Kidney capillary endothelial cell (primary cell): ENCODE data around the gene SLC34A3.
A peak's percentile ranks its signal among the peaks of the same experiment; 100 is the strongest.
"Not testable (repeated sequence)": the region's sequence is repeated elsewhere in the genome, so short reads cannot be mapped to it uniquely, and the experiment has no call there.

Experiments
- DNase-seq: peaks from one replicate; pipeline ENCODE4 v3.0.0-alpha.2; 2018; ENCODE audit warnings: low spot score

Gene SLC34A3

DNA sequence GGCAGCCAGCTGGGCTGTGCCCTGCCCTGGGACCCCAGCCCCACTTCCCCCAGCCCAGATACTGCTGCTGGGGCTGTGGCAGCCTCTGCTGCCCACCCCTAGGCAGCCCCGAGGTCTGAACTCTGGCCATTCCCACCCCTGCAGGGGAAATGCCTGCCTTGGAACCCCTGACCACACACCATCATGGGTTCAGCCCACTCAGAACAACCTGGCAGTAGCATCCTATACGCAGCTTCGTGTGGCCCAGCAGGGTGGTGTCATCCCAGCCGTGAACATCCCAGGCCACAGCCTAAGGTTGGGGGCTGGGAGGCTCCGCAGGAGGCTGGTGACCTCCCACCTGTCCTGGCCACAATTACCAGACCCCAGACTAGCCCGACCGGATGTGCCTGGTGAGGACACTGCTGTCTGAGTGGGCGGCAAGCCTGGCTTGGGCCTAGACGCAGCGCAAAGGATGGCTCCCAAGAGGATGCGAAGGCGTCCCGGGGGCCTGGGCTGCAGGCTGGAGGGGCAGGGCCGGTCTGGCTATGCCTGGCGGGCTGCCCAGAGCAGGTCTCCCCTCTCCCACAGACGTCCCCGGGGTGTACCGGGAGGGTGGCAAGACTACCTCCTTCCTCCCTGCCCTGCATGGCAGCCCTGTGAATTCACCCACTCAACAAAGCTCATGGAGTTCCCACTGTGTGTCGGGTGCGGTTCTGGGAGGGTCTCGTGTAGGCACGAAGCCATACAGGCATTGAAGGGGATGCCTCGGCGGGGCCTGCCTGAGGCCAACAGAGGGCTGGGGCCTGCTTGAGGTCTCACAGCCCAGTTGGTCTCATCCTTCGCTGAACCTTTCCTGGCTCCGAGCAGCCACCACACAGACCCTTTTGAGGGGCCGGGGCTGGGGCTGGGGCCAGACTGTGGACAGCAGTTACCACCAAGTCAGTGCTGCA, 1.5 kb upstream of the SLC34A3 start:
- no peak for DNase-seq

DNA sequence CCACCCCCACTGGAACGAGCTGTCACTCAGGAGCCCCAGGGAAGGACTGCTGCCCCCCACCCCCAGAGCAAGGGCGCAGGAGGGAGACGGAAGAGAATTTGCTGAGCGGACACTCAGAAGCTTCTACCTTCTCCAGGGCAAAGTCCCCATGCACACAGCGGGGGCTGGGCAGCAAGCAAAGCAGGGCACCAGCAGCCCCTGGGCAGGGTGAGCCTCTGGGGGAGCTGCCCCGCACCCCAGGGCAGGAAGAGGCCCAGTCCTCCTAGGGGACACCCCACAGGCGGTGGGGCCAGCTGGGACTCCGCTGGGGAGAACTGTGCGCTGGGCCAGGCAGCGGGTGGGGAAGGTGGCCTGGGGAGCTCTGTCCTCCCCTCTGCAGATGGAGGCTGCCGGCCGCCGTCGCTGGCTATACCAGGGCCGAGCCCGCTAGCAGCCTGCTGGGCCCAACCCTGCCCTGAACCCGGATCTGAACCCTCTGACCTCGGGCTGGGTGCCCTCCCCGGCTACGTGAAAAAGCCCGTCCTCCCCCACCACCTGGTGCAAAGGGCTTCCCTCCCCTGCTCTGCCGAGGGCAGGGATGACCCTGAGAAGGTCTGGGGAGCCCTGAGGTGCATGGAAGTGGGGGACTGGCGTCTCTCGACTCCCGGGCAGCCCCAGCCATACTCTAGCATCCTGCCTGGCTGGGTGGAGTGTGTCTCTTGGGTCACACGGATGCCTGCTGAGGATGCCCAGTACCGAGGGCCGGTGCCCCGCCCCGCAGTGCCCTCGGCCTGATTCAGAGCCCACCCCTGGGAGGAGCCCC, 597 bp upstream of the SLC34A3 start:
- no peak for DNase-seq

DNA sequence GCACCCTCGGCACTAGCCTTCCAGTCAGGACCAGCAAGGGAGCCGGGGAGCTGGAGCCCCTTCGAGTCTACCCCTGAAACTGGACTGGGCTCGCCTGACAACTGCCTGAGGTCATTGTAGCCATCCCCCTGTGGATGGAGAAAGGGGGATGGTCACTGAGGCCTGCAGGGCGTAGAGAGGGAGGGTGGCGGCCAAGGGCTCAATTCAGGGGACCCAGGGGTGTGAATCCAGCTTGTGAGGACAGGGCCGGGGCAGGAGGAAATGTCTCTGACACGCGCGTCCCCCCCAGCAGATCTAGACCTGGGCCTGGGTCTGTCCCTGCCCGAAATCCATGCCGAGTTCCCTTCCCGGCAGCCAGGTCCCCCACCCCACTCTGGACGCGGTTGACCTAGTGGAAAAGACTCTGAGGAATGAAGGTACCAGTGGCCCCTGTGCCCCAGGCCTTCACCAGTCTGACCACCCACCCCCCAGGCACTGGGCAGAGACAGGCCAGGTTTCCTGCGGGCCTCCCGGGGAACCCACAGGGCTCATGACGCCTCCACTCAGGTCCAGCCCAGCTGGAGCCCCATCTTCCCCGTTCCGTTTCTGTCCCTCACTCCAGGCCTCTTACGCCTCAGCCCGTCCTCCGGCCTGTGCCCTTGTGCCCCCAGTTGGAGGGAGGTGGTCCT, 805 bp downstream of the SLC34A3 start:
- no peak for DNase-seq

- DNase-seq = no peak
Measured at GRCh38 chr9:137232101-137232500, 1.4 kb downstream of the SLC34A3 start.

- no peak for DNase-seq
Measured at GRCh38 chr9:137232510-137232909, 1.8 kb downstream of the SLC34A3 start.

GRCh38 chr9:137233143-137233980, 2.7 kb downstream of the SLC34A3 start:
- DNase-seq = no peak

GRCh38 chr9:137234055-137234697, 3.5 kb downstream of the SLC34A3 start:
- DNase-seq = no peak

- no peak for DNase-seq
Measured at GRCh38 chr9:137234758-137235423, 4.2 kb downstream of the SLC34A3 start.

DNA sequence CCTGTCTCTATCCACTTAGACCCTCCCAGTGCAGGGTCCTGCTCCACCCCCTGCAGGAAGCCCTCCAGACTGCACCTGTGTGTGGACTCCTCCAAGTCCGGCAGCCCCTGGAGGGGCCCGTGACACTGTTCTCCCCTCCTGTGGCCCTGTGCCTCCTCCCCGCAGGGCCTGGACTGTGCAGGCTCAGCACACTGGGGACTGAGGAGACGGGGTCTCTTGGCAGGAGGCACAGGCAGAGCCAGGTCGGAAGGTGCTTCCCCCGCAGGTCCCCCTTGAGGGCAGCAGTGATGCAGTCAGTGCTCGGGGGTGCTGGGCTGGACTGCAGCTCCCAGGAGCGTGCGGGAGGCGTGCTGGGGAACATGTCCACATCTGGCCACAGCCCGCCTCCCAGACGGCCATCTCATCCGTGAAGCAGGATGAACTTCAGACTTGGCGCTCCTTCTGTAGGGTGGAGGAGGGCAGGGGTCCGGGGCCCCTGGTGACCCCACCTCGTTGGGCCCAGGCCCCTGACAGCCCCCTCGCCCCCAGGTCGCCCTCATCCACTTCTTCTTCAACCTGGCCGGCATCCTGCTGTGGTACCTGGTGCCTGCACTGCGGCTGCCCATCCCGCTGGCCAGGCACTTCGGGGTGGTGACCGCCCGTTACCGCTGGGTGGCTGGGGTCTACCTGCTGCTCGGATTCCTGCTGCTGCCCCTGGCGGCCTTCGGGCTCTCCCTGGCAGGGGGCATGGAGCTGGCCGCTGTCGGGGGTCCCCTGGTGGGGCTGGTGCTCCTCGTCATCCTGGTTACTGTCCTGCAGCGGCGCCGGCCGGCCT, 4.9 kb downstream of the SLC34A3 start:
- no peak for DNase-seq

- peak; percentile 70 for DNase-seq
Measured at GRCh38 chr9:137236238-137236935, 5.7 kb downstream of the SLC34A3 start.

DNA sequence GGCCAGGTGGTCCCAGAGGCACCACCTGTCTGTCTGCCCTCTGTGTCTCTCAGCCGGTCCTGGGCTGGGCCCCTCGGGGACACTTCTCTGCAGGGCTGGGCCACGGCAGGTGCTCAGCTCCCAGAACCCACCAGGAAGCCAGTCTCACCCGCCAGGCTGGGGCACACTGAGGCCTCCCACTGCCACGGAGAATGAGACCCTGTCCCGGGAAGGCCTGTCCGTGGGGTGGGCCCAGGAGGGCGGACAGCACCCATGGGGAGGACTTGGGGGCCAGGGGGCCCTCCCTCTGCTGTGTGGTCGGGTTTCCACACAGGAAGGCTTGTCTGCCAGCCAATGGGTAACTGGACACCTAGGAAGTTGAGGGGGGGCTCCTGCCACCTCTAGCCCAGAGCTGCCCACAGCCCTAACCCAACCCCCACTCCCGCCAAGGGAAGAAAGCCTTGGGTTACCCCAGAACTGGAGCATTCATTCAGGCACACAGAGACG, 6.3 kb downstream of the SLC34A3 start:
- no peak for DNase-seq

GRCh38 chr9:137237759-137238726, 7.3 kb downstream of the SLC34A3 start:
- no peak for DNase-seq

- not testable (repeated sequence) for DNase-seq
Measured at GRCh38 chr9:137239541-137240200, 9.0 kb downstream of the SLC34A3 start.

GRCh38 chr9:137240318-137240840, 9.7 kb downstream of the SLC34A3 start:
- no peak for DNase-seq

GRCh38 chr9:137240841-137241489, 10.3 kb downstream of the SLC34A3 start, which contains the start of gene TUBB4B:
Gene TUBB4B, plus strand, starts transcription at chr9:137241287. Its CDS starts 74 bp downstream, at chr9:137241361.
- DNase-seq = peak; percentile 100
